ENCODE data around the gene LCN12. TPM values are rescaled to one million over a fixed set of nuclear protein-coding genes. Genes with fewer than 3 reads are reported as not detected.

The LCN12 gene
- total RNA-seq, 1 experiment from 2014 or later, result 0.55 TPM

DNA sequence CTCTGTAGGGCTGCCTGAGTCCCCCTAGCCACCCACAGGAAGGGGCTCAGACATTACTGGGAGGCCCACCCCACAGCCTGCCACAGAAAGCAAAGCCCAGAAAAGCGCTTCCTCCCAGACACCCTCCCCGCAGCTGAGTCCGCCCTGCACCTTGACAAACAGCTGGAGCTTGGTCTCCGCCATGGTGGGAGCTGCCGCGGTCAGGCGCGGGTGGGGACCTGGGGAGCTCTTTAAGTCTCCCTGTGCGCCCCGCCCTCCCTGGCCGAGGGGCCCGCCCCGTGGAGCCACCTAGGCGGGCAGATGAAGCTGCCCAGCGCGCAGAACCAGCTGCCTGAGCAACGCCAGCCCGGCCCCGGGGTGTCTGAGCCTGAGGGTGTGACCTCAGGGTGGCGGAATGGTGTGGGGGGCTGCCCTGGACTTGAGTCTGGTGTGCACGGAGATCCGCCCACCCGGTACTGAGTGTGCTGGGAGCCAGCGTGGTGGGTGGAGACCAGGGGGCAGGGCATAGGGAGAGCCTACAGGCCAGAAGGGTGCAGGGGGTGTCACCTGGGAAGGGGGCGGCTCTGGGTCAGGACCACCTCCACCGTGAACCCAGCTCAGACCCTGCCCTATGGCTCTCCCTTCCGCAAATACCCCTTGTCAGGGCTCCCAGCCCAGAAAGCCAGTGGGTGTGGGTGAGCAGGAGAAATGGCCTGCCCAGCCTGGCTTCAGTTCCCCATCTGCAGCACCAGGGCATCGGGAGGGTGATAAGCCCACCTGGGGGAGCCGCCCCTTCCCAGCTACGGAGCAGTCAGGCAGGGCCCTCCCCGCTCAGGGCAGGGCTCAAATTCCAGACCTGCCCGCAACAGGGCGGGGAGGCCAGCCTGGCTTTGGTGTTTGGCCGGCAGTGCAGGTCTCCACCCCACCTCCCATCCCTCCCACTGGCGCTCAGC lies 44.6 kb downstream of the LCN12 start, which contains the start of gene CLIC3:
CLIC3 (minus strand) TSS at position 208 of the 932 bp plus-strand sequence; CDS start at position 183, 25 bp downstream.
- Histone ChIP-seq H2AFZ (ENCODE audit: low read length) (no peak within 1 kb of the TSS), H3K36me3 (ENCODE audit: low read depth, low read length) (no peaks in the 10 kb centered on the region; the same call in 1 of the 2 replicates), H3K79me2 (ENCODE audit: low read length) (peaks cover 16% of the 10 kb centered on the region), H3K4me3 (ENCODE audit: low read length) (peak within 1 kb of the TSS; percentile 58), H3K27me3 (ENCODE audit: low read length) (no peaks in the 10 kb centered on the region), H3K9ac (ENCODE audit: low read length) (no peak within 1 kb of the TSS), H3K4me2 (ENCODE audit: low read length) (peak within 1 kb of the TSS; percentile 77), H3K9me3 (ENCODE audit: low read length) (no peaks in the 10 kb centered on the region), H3K9me2 (replicated peaks; ENCODE audit: low read length) (no peaks in the 10 kb centered on the region), H3F3A (ENCODE audit: low read length, unreplicated experiment) (no peaks in the 10 kb centered on the region), H4K20me1 (ENCODE audit: low read length) (no peaks in the 10 kb centered on the region), H3K4me1 (ENCODE audit: insufficient read depth, low read length) (peaks cover 27% of the 10 kb centered on the region), H3K27ac (ENCODE audit: low read length) (no peak within 1 kb of the TSS)
- TF ChIP-seq, protein P1, sequence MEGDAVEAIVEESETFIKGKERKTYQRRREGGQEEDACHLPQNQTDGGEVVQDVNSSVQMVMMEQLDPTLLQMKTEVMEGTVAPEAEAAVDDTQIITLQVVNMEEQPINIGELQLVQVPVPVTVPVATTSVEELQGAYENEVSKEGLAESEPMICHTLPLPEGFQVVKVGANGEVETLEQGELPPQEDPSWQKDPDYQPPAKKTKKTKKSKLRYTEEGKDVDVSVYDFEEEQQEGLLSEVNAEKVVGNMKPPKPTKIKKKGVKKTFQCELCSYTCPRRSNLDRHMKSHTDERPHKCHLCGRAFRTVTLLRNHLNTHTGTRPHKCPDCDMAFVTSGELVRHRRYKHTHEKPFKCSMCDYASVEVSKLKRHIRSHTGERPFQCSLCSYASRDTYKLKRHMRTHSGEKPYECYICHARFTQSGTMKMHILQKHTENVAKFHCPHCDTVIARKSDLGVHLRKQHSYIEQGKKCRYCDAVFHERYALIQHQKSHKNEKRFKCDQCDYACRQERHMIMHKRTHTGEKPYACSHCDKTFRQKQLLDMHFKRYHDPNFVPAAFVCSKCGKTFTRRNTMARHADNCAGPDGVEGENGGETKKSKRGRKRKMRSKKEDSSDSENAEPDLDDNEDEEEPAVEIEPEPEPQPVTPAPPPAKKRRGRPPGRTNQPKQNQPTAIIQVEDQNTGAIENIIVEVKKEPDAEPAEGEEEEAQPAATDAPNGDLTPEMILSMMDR (conservative IDR thresholded peaks at IDR 0.05; ENCODE audit: low read depth, low read length), result no peak
- no peak for TF ChIP-seq EZH2phosphoT487 (IDR thresholded peaks at IDR 0.05; ENCODE audit: borderline replicate concordance, low read length)
- no peak for TF ChIP-seq EZH2 (IDR thresholded peaks at IDR 0.05; ENCODE audit: low read length, unreplicated experiment)
- ChIA-PET CTCF (interaction anchor here (0.7 to 1.4 kb wide), 5 partner anchors 33 to 52 kb away, joined by 3 to 9 read pairs (median 3); partner anchors contain the start of gene FBXW5), POLR2A (ENCODE audit: unreplicated experiment) (interaction anchor here (0.7 kb wide), 1 partner anchor 82 kb away, joined by 3 read pairs; no protein-coding TSS in a partner anchor)
- intact Hi-C loops (cut with micrococcal nuclease), result loop anchor here (10.0 kb wide), 1 partner anchor 152 kb away; the partner anchor contains the start of genes AJM1 and PHPT1
- ATAC-seq (peak; percentile 49), DNase-seq (peak; percentile 60)
- no TSS peak for BruUV-seq (replicated peaks)

DNA sequence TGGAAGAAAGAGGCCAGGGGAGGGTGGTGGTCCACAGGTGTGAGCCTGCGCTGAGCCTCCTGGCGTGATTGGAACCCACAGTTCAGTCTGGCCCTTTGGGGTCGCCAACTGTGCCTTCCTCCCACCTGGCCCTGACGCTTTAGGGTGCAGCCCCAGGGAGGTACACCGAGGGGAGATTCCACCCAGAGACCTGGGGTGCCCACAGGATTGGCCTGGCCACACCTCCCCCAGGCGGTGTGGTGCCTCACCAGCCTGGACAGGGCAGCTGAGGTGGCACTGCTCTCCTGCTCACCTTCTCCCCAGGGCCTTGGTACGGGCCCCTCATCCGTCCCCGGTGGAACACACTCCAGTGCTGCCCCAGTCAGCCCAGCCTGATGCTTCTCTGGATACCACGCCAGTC lies 45.3 kb downstream of the LCN12 start:
- BruUV-seq (replicated peaks), result no TSS peak
- H3K79me2 ChIP-seq (ENCODE audit: low read length), result peaks cover 16% of the 10 kb centered on the region
- no peaks in the 10 kb centered on the region for H3K9me3 ChIP-seq (ENCODE audit: low read length)
- no peak overlapping the region for H3K9ac ChIP-seq (ENCODE audit: low read length)
- TF ChIP-seq EZH2phosphoT487 (IDR thresholded peaks at IDR 0.05; ENCODE audit: borderline replicate concordance, low read length) (no peak), EZH2 (IDR thresholded peaks at IDR 0.05; ENCODE audit: low read length, unreplicated experiment) (no peak)
- TF ChIP-seq, protein P1 (conservative IDR thresholded peaks at IDR 0.05; ENCODE audit: low read depth, low read length), result no peak
- peak overlapping the region; percentile 77 for H3K4me2 ChIP-seq (ENCODE audit: low read length)
- POLR2A ChIA-PET (ENCODE audit: unreplicated experiment), result no interaction called here
- CTCF ChIA-PET, result no interaction called here
- H3K9me2 ChIP-seq (replicated peaks; ENCODE audit: low read length), result no peaks in the 10 kb centered on the region
- intact Hi-C loops (cut with micrococcal nuclease), result loop anchor here (10.0 kb wide), 1 partner anchor 153 kb away; the partner anchor contains the start of genes AJM1 and PHPT1
- H3K4me3 ChIP-seq (ENCODE audit: low read length), result peak overlapping the region; percentile 58; the same call in 1 of the 2 replicates
- no peaks in the 10 kb centered on the region for H3K27me3 ChIP-seq (ENCODE audit: low read length)
- H3K4me1 ChIP-seq (ENCODE audit: insufficient read depth, low read length), result peaks cover 27% of the 10 kb centered on the region
- DNase-seq (no peak), ATAC-seq (no peak)
- no peak overlapping the region for H2AFZ ChIP-seq (ENCODE audit: low read length)
- no peaks in the 10 kb centered on the region; the same call in 1 of the 2 replicates for H3K36me3 ChIP-seq (ENCODE audit: low read depth, low read length)
- no peak overlapping the region for H3K27ac ChIP-seq (ENCODE audit: low read length)
- no peaks in the 10 kb centered on the region for H3F3A ChIP-seq (ENCODE audit: low read length, unreplicated experiment)
- H4K20me1 ChIP-seq (ENCODE audit: low read length), result no peaks in the 10 kb centered on the region

Data from PC-3 (cell line).